ENCODE results near the gene HYLS1.

DNA sequence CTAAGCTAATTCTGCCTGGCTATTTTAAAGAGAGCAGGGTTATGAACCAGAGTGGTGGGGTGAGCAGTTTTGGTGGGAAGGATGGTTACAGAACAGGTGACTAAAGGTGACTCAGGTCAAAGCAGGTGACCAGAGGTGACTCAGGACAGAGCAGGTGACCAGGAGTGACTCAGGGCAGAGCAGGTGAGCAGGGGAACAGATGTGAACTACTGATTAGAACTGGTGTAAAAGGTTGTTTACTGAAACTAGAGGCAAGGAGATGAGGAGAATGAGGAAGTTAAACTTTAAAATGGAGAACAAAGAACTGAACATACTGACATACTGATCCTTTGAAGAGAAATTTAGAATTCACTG is 15.4 kb upstream of the HYLS1 start:
- no peak for TF ChIP-seq EZH2 (IDR thresholded peaks at IDR 0.05; ENCODE audit: borderline replicate concordance, low read length)
- TF ChIP-seq, protein P1, sequence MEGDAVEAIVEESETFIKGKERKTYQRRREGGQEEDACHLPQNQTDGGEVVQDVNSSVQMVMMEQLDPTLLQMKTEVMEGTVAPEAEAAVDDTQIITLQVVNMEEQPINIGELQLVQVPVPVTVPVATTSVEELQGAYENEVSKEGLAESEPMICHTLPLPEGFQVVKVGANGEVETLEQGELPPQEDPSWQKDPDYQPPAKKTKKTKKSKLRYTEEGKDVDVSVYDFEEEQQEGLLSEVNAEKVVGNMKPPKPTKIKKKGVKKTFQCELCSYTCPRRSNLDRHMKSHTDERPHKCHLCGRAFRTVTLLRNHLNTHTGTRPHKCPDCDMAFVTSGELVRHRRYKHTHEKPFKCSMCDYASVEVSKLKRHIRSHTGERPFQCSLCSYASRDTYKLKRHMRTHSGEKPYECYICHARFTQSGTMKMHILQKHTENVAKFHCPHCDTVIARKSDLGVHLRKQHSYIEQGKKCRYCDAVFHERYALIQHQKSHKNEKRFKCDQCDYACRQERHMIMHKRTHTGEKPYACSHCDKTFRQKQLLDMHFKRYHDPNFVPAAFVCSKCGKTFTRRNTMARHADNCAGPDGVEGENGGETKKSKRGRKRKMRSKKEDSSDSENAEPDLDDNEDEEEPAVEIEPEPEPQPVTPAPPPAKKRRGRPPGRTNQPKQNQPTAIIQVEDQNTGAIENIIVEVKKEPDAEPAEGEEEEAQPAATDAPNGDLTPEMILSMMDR (conservative IDR thresholded peaks at IDR 0.05 in 1 of 2, IDR thresholded peaks at IDR 0.05 in 1 of 2; ENCODE audit: extremely low read depth in 1 of 2, insufficient read depth in 1 of 2, low read depth in 1 of 2, low read length in 2 of 2), result no peak

Measured in mammary epithelial cell (primary cell).